ENCODE results near the gene CDSN. TPM values are rescaled to one million over a fixed set of nuclear protein-coding genes. Genes with fewer than 3 reads are reported as not detected.

Gene CDSN
- polyA plus RNA-seq, 2 of the 4 experiments (the other 2 are of a cell fraction) = not detected

- TF ChIP-seq REST (IDR thresholded peaks at IDR 0.05) (no peak), SREBF2 (IDR thresholded peaks at IDR 0.05) (no peak), NPAS2 (CRISPR knock-in tag; IDR thresholded peaks at IDR 0.05; ENCODE audit: borderline replicate concordance) (no peak), ESRRA (IDR thresholded peaks at IDR 0.05; ENCODE audit: borderline replicate concordance, low read length) (no peak)
Observed at GRCh38 chr6:31140643-31141042, 20.4 kb upstream of the CDSN start (continued).

DNA sequence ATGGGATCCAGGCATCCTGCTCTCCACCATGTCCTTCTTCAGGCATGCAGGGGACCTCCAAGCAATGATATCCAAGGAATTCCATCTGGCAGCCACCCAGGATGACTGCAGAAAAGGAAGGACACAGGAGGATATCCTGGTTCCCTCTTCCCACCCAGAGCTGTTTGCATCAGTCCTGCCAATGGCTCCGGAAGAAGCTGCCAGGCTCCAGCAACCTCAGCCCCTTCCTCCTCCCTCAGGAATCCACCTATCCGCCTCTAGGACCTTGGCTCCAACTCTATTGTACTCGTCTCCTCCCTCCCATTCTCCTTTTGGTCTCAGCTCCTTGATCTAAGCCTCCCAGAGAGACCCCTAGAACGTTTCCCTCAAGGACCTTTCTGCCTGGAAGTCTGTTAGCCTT is 19.4 kb upstream of the CDSN start:
- POLR2A ChIA-PET = no interaction called here
- H3K4me1 ChIP-seq = peaks cover 10% of the 10 kb centered on the region; the same call in 2 of the 3 replicates
- no peak overlapping the region for H3K4me3 ChIP-seq
- FAIRE-seq (no peak), DNase-seq (ENCODE audit: low read depth in 1 of 2, low spot score in 1 of 2) (peak in 1 of 2 experiments; percentile 22), ATAC-seq (peak in 1 of 2 experiments; percentile 33; a peak in 3 of 6 replicates)
- CTCF ChIA-PET = interaction anchor here (0.6 to 5.1 kb wide), 4 partner anchors 8 to 55 kb away, joined by 3 to 70 read pairs (median 8); no protein-coding TSS in a partner anchor
- TF ChIP-seq CBX2 (IDR thresholded peaks at IDR 0.05; ENCODE audit: borderline replicate concordance, low read depth) = no peak
- peak overlapping the region; percentile 14; the same call in 1 of the 3 replicates for H3K4me2 ChIP-seq
- H3K27ac ChIP-seq = 0 out of 6 replicates have a peak overlapping the region, but pooled peaks of 1 of the 2 experiments have one; percentile 16
- 23% methylated on average over 4 of the region's 4 CpGs for WGBS (ENCODE audit: missing lambda C conversion rate)
- H3K9me3 ChIP-seq = no peaks in the 10 kb centered on the region

DNA sequence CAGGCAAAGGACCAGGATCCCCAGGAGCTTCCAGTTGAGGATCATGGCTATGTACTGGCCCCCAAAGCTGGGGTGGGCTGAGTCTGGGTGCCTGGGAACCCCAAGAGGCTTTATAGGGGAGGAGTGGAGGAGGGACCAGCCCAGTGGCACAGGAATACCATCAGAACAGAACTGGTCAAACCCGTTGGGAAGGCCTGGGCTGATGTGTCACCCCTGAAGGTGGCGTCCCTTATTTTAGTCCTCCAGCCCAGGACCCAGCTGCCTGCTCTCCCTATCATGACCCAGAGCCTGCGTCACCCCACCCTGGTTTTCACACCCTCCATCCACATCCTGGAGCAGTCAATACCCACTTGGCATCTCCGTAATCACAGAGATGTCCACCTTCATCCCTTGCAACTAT is 18.7 kb upstream of the CDSN start, which contains the start of gene PSORS1C2:
TSS of gene PSORS1C2 (minus strand) at position 85 of the 400 bp plus-strand sequence. CDS start at position 45, 40 bp downstream.
- ChIA-PET CTCF (interaction anchor here (0.6 to 5.1 kb wide), 10 partner anchors 8 to 411 kb away, joined by 3 to 70 read pairs (median 6); partner anchors contain the start of gene TCF19), POLR2A (no interaction called here)
- Histone ChIP-seq H3K4me2 (peak within 1 kb of the TSS; percentile 63), H3K4me1 (peaks cover 10% of the 10 kb centered on the region; the same call in 2 of the 3 replicates), H3K4me3 (no peak within 1 kb of the TSS), H3K9me3 (no peaks in the 10 kb centered on the region), H3K27ac (peak within 1 kb of the TSS; percentile 32 to 76; a peak in 4 of 6 replicates)
- no peak for TF ChIP-seq EHF (CRISPR knock-in tag; IDR thresholded peaks at IDR 0.05)
- no peak for TF ChIP-seq MYC (IDR thresholded peaks at IDR 0.05; ENCODE audit: borderline replicate concordance, low read length)
- no peak for TF ChIP-seq FOSB (CRISPR knock-in tag; IDR thresholded peaks at IDR 0.05)
- TF ChIP-seq HOXB13 (CRISPR knock-in tag; IDR thresholded peaks at IDR 0.05; ENCODE audit: low read depth) = no peak
- TF ChIP-seq HDAC2 (IDR thresholded peaks at IDR 0.05) = no peak
- TF ChIP-seq, protein P1, sequence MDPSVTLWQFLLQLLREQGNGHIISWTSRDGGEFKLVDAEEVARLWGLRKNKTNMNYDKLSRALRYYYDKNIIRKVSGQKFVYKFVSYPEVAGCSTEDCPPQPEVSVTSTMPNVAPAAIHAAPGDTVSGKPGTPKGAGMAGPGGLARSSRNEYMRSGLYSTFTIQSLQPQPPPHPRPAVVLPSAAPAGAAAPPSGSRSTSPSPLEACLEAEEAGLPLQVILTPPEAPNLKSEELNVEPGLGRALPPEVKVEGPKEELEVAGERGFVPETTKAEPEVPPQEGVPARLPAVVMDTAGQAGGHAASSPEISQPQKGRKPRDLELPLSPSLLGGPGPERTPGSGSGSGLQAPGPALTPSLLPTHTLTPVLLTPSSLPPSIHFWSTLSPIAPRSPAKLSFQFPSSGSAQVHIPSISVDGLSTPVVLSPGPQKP (IDR thresholded peaks at IDR 0.05; ENCODE audit: low read depth, low read length) = no peak
- FAIRE-seq (no peak), ATAC-seq (no peak), DNase-seq (ENCODE audit: low read depth in 1 of 2, low spot score in 1 of 2) (no peak)
- 86% methylated on average over 4 of the region's 4 CpGs for WGBS (ENCODE audit: missing lambda C conversion rate)

DNA sequence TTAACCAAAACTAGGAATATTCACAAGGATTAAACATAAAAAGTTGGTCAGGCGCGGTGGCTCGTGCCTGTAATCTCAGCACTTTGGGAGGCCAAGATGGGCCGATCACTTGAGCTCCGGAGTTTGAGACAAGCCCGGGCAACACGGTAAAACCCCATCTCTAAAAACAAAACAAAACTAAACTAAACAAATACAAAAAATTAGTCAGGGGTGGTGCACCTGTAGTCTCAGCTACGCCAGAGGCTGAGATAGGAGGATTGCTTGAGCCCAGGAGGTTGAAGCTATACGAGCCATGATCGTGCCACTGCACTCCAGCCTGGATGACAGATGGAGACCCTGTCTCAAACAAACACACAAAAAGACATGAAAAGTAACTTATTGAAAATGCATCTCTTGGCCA is 15.5 kb upstream of the CDSN start:
- Histone ChIP-seq H3K4me2 (no peak overlapping the region), H3K4me3 (no peak overlapping the region), H3K9me3 (no peaks in the 10 kb centered on the region), H3K4me1 (peaks cover 10% of the 10 kb centered on the region; the same call in 2 of the 3 replicates), H3K27ac (no peak overlapping the region)
- no peak for FAIRE-seq
- ChIA-PET CTCF (interaction anchor here (0.7 to 3.7 kb wide), 5 partner anchors 9 to 898 kb away, joined by 3 to 30 read pairs (median 9); no protein-coding TSS in a partner anchor), POLR2A (no interaction called here)
- DNase-seq (ENCODE audit: low read depth in 1 of 2, low spot score in 1 of 2) = no peak
- WGBS (ENCODE audit: missing lambda C conversion rate) = 84% methylated on average over 10 of the region's 10 CpGs
- no peak for ATAC-seq
- TF ChIP-seq CHD4 (IDR thresholded peaks at IDR 0.05; ENCODE audit: borderline replicate concordance) (no peak), FOSB (CRISPR knock-in tag; IDR thresholded peaks at IDR 0.05) (no peak), PHF8 (IDR thresholded peaks at IDR 0.05; ENCODE audit: borderline replicate concordance, low read depth) (no peak), ESRRA (IDR thresholded peaks at IDR 0.05; ENCODE audit: borderline replicate concordance, low read length) (no peak), EHF (CRISPR knock-in tag; IDR thresholded peaks at IDR 0.05) (no peak), ZSCAN20 (CRISPR knock-in tag; IDR thresholded peaks at IDR 0.05) (no peak)

Measured in A549 (cell line).